ENCODE results near the gene HORMAD2. TPM values are rescaled to one million over a fixed set of nuclear protein-coding genes. Genes with fewer than 3 reads are reported as not detected.
A peak's percentile ranks its signal among the peaks of the same experiment; 100 is the strongest.

Gene HORMAD2
- not detected for total RNA-seq

GRCh38 chr22:30079952-30080533 lies at the start of gene HORMAD2:
Gene HORMAD2, plus strand, starts transcription at chr22:30080464. Its CDS starts 13,489 bp downstream, at chr22:30093953.
- Histone ChIP-seq H3K9me3 (no peaks in the 10 kb centered on the region), H3K27me3 (no peaks in the 10 kb centered on the region), H3K4me1 (peaks cover 15 to 31% of the 10 kb centered on the region in 2 donors), H3K27ac (peak within 1 kb of the TSS in 2 of 3 donors; percentile 67 to 89), H3K4me3 (replicated peaks in 1 of 3) (no peak within 1 kb of the TSS), H3K36me3 (no peaks in the 10 kb centered on the region)
- no peak for DNase-seq
- intact Hi-C loops (cut with DNase I) = loop anchor here (10.0 kb wide), 1 partner anchor 55 kb away; no protein-coding TSS in a partner anchor
- 37 to 38% methylated on average over 25 to 41 of the region's 53 CpGs for WGBS, 2 donors
- TF ChIP-seq CTCF (IDR thresholded peaks at IDR 0.05) (no peak), POLR2A (IDR thresholded peaks at IDR 0.05) (no peak)

- 88 to 93% methylated on average over 3 of the region's 3 CpGs for WGBS, 2 donors
- no peak overlapping the region for H3K27ac ChIP-seq
- H3K9me3 ChIP-seq = no peaks in the 10 kb centered on the region
- no peaks in the 10 kb centered on the region for H3K27me3 ChIP-seq
- DNase-seq = no peak
- H3K36me3 ChIP-seq = peaks cover 0 to 4% of the 10 kb centered on the region in 2 donors
- peaks cover 28 to 36% of the 10 kb centered on the region in 2 donors for H3K4me1 ChIP-seq
- no peak overlapping the region for H3K4me3 ChIP-seq (replicated peaks in 1 of 3)
- intact Hi-C loops (cut with DNase I) = no loop called here
- TF ChIP-seq POLR2A (IDR thresholded peaks at IDR 0.05) (no peak), CTCF (IDR thresholded peaks at IDR 0.05) (no peak)
These were observed 48.9 kb upstream of the HORMAD2 start for GRCh38 chr22:30031328-30031727.

GRCh38 chr22:30031764-30032455 lies 48.4 kb upstream of the HORMAD2 start:
- 86 to 92% methylated on average over 2 of the region's 2 CpGs for WGBS, 2 donors
- H3K27me3 ChIP-seq = no peaks in the 10 kb centered on the region
- intact Hi-C loops (cut with DNase I) = no loop called here
- no peaks in the 10 kb centered on the region for H3K36me3 ChIP-seq
- TF ChIP-seq POLR2A (IDR thresholded peaks at IDR 0.05) = no peak
- no peak for TF ChIP-seq CTCF (IDR thresholded peaks at IDR 0.05)
- no peak overlapping the region for H3K27ac ChIP-seq
- no peak overlapping the region for H3K4me3 ChIP-seq (replicated peaks in 1 of 3)
- peaks cover 23 to 30% of the 10 kb centered on the region in 2 donors for H3K4me1 ChIP-seq
- H3K9me3 ChIP-seq = no peaks in the 10 kb centered on the region
- DNase-seq = no peak

GRCh38 chr22:30033137-30033536 lies 47.1 kb upstream of the HORMAD2 start:
- H3K9me3 ChIP-seq = no peaks in the 10 kb centered on the region
- 86 to 93% methylated on average over 4 of the region's 4 CpGs for WGBS, 2 donors
- H3K4me3 ChIP-seq (replicated peaks in 1 of 3) = no peak overlapping the region
- H3K27me3 ChIP-seq = no peaks in the 10 kb centered on the region
- intact Hi-C loops (cut with DNase I) = no loop called here
- peaks cover 14 to 24% of the 10 kb centered on the region in 2 donors for H3K4me1 ChIP-seq
- H3K27ac ChIP-seq = no peak overlapping the region
- no peaks in the 10 kb centered on the region for H3K36me3 ChIP-seq
- TF ChIP-seq POLR2A (IDR thresholded peaks at IDR 0.05) (no peak), CTCF (IDR thresholded peaks at IDR 0.05) (no peak)
- no peak for DNase-seq

GRCh38 chr22:30033901-30034300 lies 46.4 kb upstream of the HORMAD2 start:
- 74 to 92% methylated on average over 3 to 5 of the region's 5 CpGs for WGBS, 2 donors

More at GRCh38 chr22:30033901-30034300, 46.4 kb upstream of the HORMAD2 start:
- peaks cover 9 to 24% of the 10 kb centered on the region in 2 donors for H3K4me1 ChIP-seq
- TF ChIP-seq POLR2A (IDR thresholded peaks at IDR 0.05) (no peak), CTCF (IDR thresholded peaks at IDR 0.05) (no peak)
- no peak overlapping the region for H3K27ac ChIP-seq
- intact Hi-C loops (cut with DNase I) = no loop called here
- no peak overlapping the region for H3K4me3 ChIP-seq (replicated peaks in 1 of 3)
- H3K27me3 ChIP-seq = no peaks in the 10 kb centered on the region
- H3K36me3 ChIP-seq = no peaks in the 10 kb centered on the region
- no peak for DNase-seq
- no peaks in the 10 kb centered on the region for H3K9me3 ChIP-seq

All from thyroid gland (tissue), 4 donors.